NK-92 (cell line): Measurements from ENCODE around the gene SPTLC2.

Experiments used
- DNase-seq: peaks from one replicate; lab custom pipeline; 2025; ENCODE audit not compliant: unreplicated experiment; lab: John Stamatoyannopoulos, UW

The SPTLC2 gene

GRCh38 chr14:77623201-77623600 lies 6.8 kb upstream of the SPTLC2 start:
- DNase-seq, result no peak

GRCh38 chr14:77622366-77622961 lies 6.0 kb upstream of the SPTLC2 start:
- no peak for DNase-seq

- no peak for DNase-seq
These were observed 3.9 kb upstream of the SPTLC2 start for GRCh38 chr14:77620222-77620870.

- no peak for DNase-seq
These were observed 2.0 kb upstream of the SPTLC2 start for GRCh38 chr14:77618381-77618970.

- no peak for DNase-seq
These were observed 344 bp downstream of the SPTLC2 start for GRCh38 chr14:77616133-77616453.

- DNase-seq, result no peak
These were observed 890 bp downstream of the SPTLC2 start for GRCh38 chr14:77615361-77616132.

- no peak for DNase-seq
These were observed 3.2 kb downstream of the SPTLC2 start for GRCh38 chr14:77613201-77613600.

- DNase-seq, result no peak
These were observed 4.3 kb downstream of the SPTLC2 start for GRCh38 chr14:77612011-77612620.

GRCh38 chr14:77610553-77610952 lies 5.9 kb downstream of the SPTLC2 start:
- no peak for DNase-seq

- no peak for DNase-seq
These were observed 6.5 kb downstream of the SPTLC2 start for GRCh38 chr14:77609922-77610321.

GRCh38 chr14:77607741-77608302 lies 8.6 kb downstream of the SPTLC2 start:
- no peak for DNase-seq

- no peak for DNase-seq
These were observed 11.0 kb downstream of the SPTLC2 start for GRCh38 chr14:77605392-77605972.

- DNase-seq, result no peak
These were observed 12.7 kb downstream of the SPTLC2 start for GRCh38 chr14:77603654-77604255.

GRCh38 chr14:77603031-77603430 lies 13.4 kb downstream of the SPTLC2 start:
- DNase-seq, result no peak

GRCh38 chr14:77601846-77602619 lies 14.4 kb downstream of the SPTLC2 start:
- no peak for DNase-seq

GRCh38 chr14:77599889-77600288 lies 16.5 kb downstream of the SPTLC2 start:
- DNase-seq, result no peak

GRCh38 chr14:77598366-77599070 lies 17.9 kb downstream of the SPTLC2 start:
- no peak for DNase-seq

GRCh38 chr14:77593501-77593961 lies 22.9 kb downstream of the SPTLC2 start:
- no peak for DNase-seq
